GM15510 (cell line): ENCODE data around the gene SERPINA7.

Experiments
- POLR2A ChIP-seq: IDR thresholded peaks from 3 replicates; pipeline ENCODE4 v1.6.1; 2011; ENCODE audit warnings: borderline replicate concordance; ENCODE audit not compliant: insufficient read length; ENCODE audit errors: extremely low read depth

Gene SERPINA7

GRCh38 chrX:105999294-105999693 lies 39.2 kb downstream of the SERPINA7 start:
- TF ChIP-seq POLR2A = no peak
